GM10266 (cell line): Measurements from ENCODE around the gene LBH.

Experiments
- DNase-seq: peaks from one replicate; pipeline ENCODE4 v3.0.0; 2012; ENCODE audit errors: extremely low spot score
- CTCF ChIP-seq: IDR thresholded peaks from 2 replicates; pipeline ENCODE4 v1.5.1; 2012; ENCODE audit warnings: mild to moderate bottlenecking, low read depth; ENCODE audit not compliant: control insufficient read depth, insufficient read depth; ENCODE audit errors: missing control alignments

Gene LBH

GRCh38 chr2:30308280-30308679 lies 76.9 kb downstream of the LBH start:
- DNase-seq: no peak
- TF ChIP-seq CTCF: no peak
